Measurements from ENCODE around the gene RAMP3. TPM values are rescaled to one million over a fixed set of nuclear protein-coding genes. Genes with fewer than 3 reads are reported as not detected.
A peak's percentile ranks its signal among the peaks of the same experiment; 100 is the strongest.

The RAMP3 gene
- total RNA-seq, 4 donors from 2014 or later, result 31.9 to 66.5 (median 46.1) TPM

- TF ChIP-seq POLR2AphosphoS5 (IDR thresholded peaks at IDR 0.05) (no peak), CTCF (IDR thresholded peaks at IDR 0.05) (no peak), EP300 (IDR thresholded peaks at IDR 0.05) (no peak), POLR2A (IDR thresholded peaks at IDR 0.05) (no peak)
- no peaks in the 10 kb centered on the region for H3K36me3 ChIP-seq
- no peaks in the 10 kb centered on the region for H3K27me3 ChIP-seq
- no peaks in the 10 kb centered on the region for H3K9me3 ChIP-seq
- H3K4me1 ChIP-seq, result peaks cover 0 to 7% (median 0%) of the 10 kb centered on the region in 3 donors
- no peak for ATAC-seq
- H3K4me3 ChIP-seq, result no peak overlapping the region
- 76 to 90% methylated on average over 2 of the region's 2 CpGs for WGBS, 2 donors (ENCODE audit: low coverage in 1 of 2)
- no peak overlapping the region for H3K27ac ChIP-seq
Measured at GRCh38 chr7:45197461-45197860, 39.9 kb downstream of the RAMP3 start.

GRCh38 chr7:45198986-45199385 lies 41.4 kb downstream of the RAMP3 start:
- peaks cover 0 to 10% (median 4%) of the 10 kb centered on the region in 3 donors for H3K4me1 ChIP-seq
- no peak for ATAC-seq
- no peak overlapping the region for H3K27ac ChIP-seq
- H3K9me3 ChIP-seq, result no peaks in the 10 kb centered on the region
- WGBS, 2 donors (ENCODE audit: low coverage in 1 of 2), result 86 to 88% methylated on average over 1 to 2 of the region's 3 CpGs
- H3K4me3 ChIP-seq, result no peak overlapping the region
- no peak for TF ChIP-seq POLR2AphosphoS5 (IDR thresholded peaks at IDR 0.05)
- no peak for TF ChIP-seq EP300 (IDR thresholded peaks at IDR 0.05)
- no peak for TF ChIP-seq POLR2A (IDR thresholded peaks at IDR 0.05)
- TF ChIP-seq CTCF (IDR thresholded peaks at IDR 0.05), result no peak
- H3K27me3 ChIP-seq, result no peaks in the 10 kb centered on the region
- no peaks in the 10 kb centered on the region for H3K36me3 ChIP-seq

GRCh38 chr7:45199506-45199905 lies 41.9 kb downstream of the RAMP3 start:
- ATAC-seq, result no peak
- Histone ChIP-seq H3K9me3 (no peaks in the 10 kb centered on the region), H3K27me3 (no peaks in the 10 kb centered on the region), H3K27ac (no peak overlapping the region), H3K4me3 (no peak overlapping the region), H3K36me3 (no peaks in the 10 kb centered on the region), H3K4me1 (peaks cover 0 to 13% (median 7%) of the 10 kb centered on the region in 3 donors)
- WGBS, 2 donors (ENCODE audit: low coverage in 1 of 2), result 95 to 96% methylated on average over 4 of the region's 4 CpGs
- TF ChIP-seq POLR2AphosphoS5 (IDR thresholded peaks at IDR 0.05), result no peak
- no peak for TF ChIP-seq CTCF (IDR thresholded peaks at IDR 0.05)
- no peak for TF ChIP-seq EP300 (IDR thresholded peaks at IDR 0.05)
- TF ChIP-seq POLR2A (IDR thresholded peaks at IDR 0.05), result no peak

- peaks cover 0 to 16% (median 7%) of the 10 kb centered on the region in 3 donors for H3K4me1 ChIP-seq
- 69 to 80% methylated on average over 1 to 3 of the region's 6 CpGs for WGBS, 2 donors (ENCODE audit: low coverage in 1 of 2)
- TF ChIP-seq POLR2A (IDR thresholded peaks at IDR 0.05), result no peak
- no peak for TF ChIP-seq CTCF (IDR thresholded peaks at IDR 0.05)
- no peak for TF ChIP-seq POLR2AphosphoS5 (IDR thresholded peaks at IDR 0.05)
- TF ChIP-seq EP300 (IDR thresholded peaks at IDR 0.05), result no peak
- no peak for ATAC-seq
- H3K27me3 ChIP-seq, result no peaks in the 10 kb centered on the region
- no peaks in the 10 kb centered on the region for H3K9me3 ChIP-seq
- H3K27ac ChIP-seq, result no peak overlapping the region
- H3K4me3 ChIP-seq, result no peak overlapping the region
- H3K36me3 ChIP-seq, result no peaks in the 10 kb centered on the region
Measured at GRCh38 chr7:45202625-45203024, 45.0 kb downstream of the RAMP3 start.

- peak overlapping the region in 1 of 4 donors; percentile 70 for H3K27ac ChIP-seq
- WGBS, 2 donors (ENCODE audit: low coverage in 1 of 2), result 81 to 100% methylated on average over 3 to 5 of the region's 5 CpGs
- no peak for ATAC-seq
Measured at GRCh38 chr7:45203036-45203435, 45.4 kb downstream of the RAMP3 start.

More at GRCh38 chr7:45203036-45203435, 45.4 kb downstream of the RAMP3 start:
- peaks cover 0 to 16% (median 7%) of the 10 kb centered on the region in 3 donors for H3K4me1 ChIP-seq
- H3K4me3 ChIP-seq, result no peak overlapping the region
- no peaks in the 10 kb centered on the region for H3K27me3 ChIP-seq
- TF ChIP-seq POLR2A (IDR thresholded peaks at IDR 0.05) (no peak), POLR2AphosphoS5 (IDR thresholded peaks at IDR 0.05) (no peak), EP300 (IDR thresholded peaks at IDR 0.05) (no peak), CTCF (IDR thresholded peaks at IDR 0.05) (no peak)
- no peaks in the 10 kb centered on the region for H3K9me3 ChIP-seq
- H3K36me3 ChIP-seq, result no peaks in the 10 kb centered on the region

All from gastroesophageal sphincter (tissue), 4 donors.